GM12878 (cell line): ENCODE measurements around the gene IBA57. TPM values are rescaled to one million over a fixed set of nuclear protein-coding genes. Genes with fewer than 3 reads are reported as not detected.

Source experiments
- BHLHE40 ChIP-seq, 2 experiments: fragments of 450-650 bp in 1 of 2; IDR thresholded peaks; 2 replicates each; pipeline ENCODE4 v1.6.1; 2011 to 2017; ENCODE audit warnings: low read depth in 2 of 2, borderline replicate concordance in 1 of 2, improper control_type of control experiment in 1 of 2, low read length in 1 of 2, mild to moderate bottlenecking in 1 of 2
- BMI1 ChIP-seq: fragments of 450-650 bp; IDR thresholded peaks from 2 replicates; pipeline ENCODE4 v1.6.1; 2016; ENCODE audit warnings: mild to moderate bottlenecking, moderate library complexity, borderline replicate concordance
- EP300 ChIP-seq, 2 experiments: fragments of 150-350 bp in 1 of 2; IDR thresholded peaks; 2 replicates each; pipeline ENCODE4 v1.6.1; 2011 to 2012; ENCODE audit warnings: low read depth in 2 of 2, low read length in 2 of 2, borderline replicate concordance in 1 of 2, improper control_type of control experiment in 1 of 2, inconsistent platforms in 1 of 2; ENCODE audit not compliant: control insufficient read depth in 1 of 2
- FOS ChIP-seq: IDR thresholded peaks from 3 replicates; pipeline ENCODE4 v1.6.1; 2011; ENCODE audit warnings: borderline replicate concordance; ENCODE audit not compliant: insufficient read length; ENCODE audit errors: extremely low read depth
- KDM1A ChIP-seq: fragments of 200-600 bp; sonication (generic); IDR thresholded peaks from 2 replicates; pipeline ENCODE4 v1.6.1; 2016; ENCODE audit warnings: borderline replicate concordance
- RB1 ChIP-seq: fragments of 450-650 bp; formaldehyde crosslinking; IDR thresholded peaks from 2 replicates; pipeline ENCODE4 v1.6.1; 2017; ENCODE audit warnings: mild to moderate bottlenecking, borderline replicate concordance
- TBL1XR1 ChIP-seq: IDR thresholded peaks from 2 replicates; pipeline ENCODE4 v1.6.1; 2012; ENCODE audit warnings: low read depth, low read length, improper control_type of control experiment
- ZBED1 ChIP-seq: IDR thresholded peaks from 2 replicates; pipeline ENCODE4 v1.6.1; 2016; ENCODE audit warnings: borderline replicate concordance
- ZNF622 ChIP-seq: fragments of 450-650 bp; IDR thresholded peaks from 2 replicates; pipeline ENCODE4 v1.6.1; 2017; ENCODE audit warnings: mild to moderate bottlenecking, inconsistent platforms
- polyA plus RNA-seq, 11 experiments: library from polyadenylated mRNA; depleted of rRNA in 4 of 11; unstranded in 6 of 11; stranded (reverse) in 5 of 11; fragments of >200 nt; fragmentation: Nextera tagmentation in 4 of 11; fragmentation: Illumina TruSeq in 1 of 11; extraction: Ambion mirVana in 4 of 11; extraction: Trizol in 1 of 11; gene quantifications; 1 replicate in 1 of 11; 2 replicates in 10 of 11; pipeline versions ENCODE4 v1.2.1 to v1.2.3, GENCODE V29; 2011 to 2016; ENCODE audit warnings: inconsistent platforms in 2 of 11, missing spikeins in 2 of 11, low read depth in 1 of 11
- total RNA-seq, 4 experiments: library from RNA; depleted of rRNA in 3 of 4; stranded (reverse); fragments of >200 nt in 3 of 4; fragmentation: Illumina TruSeq in 1 of 4; extraction: Trizol in 1 of 4; gene quantifications; 2 replicates each; pipeline versions ENCODE4 v1.2.1 to v1.2.3, GENCODE V29; 2013 to 2021
- TF ChIP-seq, protein P1 (sequence below): fragments of 450-650 bp; formaldehyde crosslinking; IDR thresholded peaks from 2 replicates; pipeline ENCODE4 v1.4.0; 2020; ENCODE audit warnings: mild to moderate bottlenecking, moderate library complexity
- TF ChIP-seq, protein P2 (sequence below): IDR thresholded peaks from 2 replicates; pipeline ENCODE4 v1.6.1; 2011; ENCODE audit warnings: mild to moderate bottlenecking, low read depth, low read length, moderate library complexity; ENCODE audit not compliant: insufficient replicate concordance
- TF ChIP-seq, protein P3 (sequence below): fragments of 150-350 bp; IDR thresholded peaks from 2 replicates; pipeline ENCODE4 v1.6.1; 2014; ENCODE audit warnings: mild to moderate bottlenecking, low read depth, low read length
- TF ChIP-seq, protein P4 (sequence below): fragments of 450-650 bp; IDR thresholded peaks from 2 replicates; pipeline ENCODE4 v1.6.1; 2017; ENCODE audit warnings: antibody characterized with exemption, mild to moderate bottlenecking, moderate library complexity

IBA57 gene
- total and polyA plus RNA-seq, 10 of the 15 experiments (the other 5 are each of a cell fraction or from before 2014, with no cell fraction given), result 0.51 to 8.6 (median 3.7) TPM

DNA sequence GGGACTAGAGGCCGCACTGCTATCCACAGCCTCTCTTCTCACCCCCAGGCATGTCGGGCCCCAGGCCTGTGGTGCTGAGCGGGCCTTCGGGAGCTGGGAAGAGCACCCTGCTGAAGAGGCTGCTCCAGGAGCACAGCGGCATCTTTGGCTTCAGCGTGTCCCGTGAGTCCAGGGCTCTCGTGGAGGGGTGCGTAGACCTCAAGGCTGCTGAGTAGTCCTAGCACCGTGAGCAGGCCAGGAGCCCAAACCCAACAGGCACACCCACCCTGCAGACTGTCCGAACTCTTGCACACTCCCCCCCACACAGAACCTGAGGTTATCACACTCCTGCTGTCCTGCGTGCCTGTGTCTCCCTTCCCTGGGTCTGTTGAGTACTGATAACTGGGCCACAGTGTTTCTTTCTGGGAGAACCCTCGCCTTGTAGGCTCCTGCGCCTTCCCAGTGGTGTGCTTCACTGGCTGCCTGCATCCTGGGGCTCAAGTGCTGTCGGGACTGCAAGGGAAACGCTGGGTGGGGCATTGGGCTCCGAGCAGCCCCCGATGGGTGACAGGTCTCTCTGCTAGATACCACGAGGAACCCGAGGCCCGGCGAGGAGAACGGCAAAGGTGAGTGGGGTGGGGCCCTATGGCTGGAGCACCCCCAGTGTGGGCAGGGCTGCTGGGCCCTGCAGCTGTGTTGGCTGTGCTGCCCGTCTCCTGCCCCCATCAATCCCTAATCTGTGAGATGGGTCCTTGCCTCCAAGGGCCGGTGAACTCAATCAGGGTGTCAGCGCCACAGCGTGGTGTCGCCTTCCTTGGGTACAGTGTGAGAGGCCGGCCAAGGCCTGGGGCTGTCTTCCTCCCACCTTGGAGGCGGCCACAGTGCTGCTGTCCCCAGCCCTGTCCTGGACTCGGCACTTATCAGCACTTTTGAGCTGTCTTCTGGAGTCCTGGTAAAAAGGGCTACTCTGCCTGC, 19.9 kb upstream of the IBA57 start (continued):
- TF ChIP-seq, protein P1, sequence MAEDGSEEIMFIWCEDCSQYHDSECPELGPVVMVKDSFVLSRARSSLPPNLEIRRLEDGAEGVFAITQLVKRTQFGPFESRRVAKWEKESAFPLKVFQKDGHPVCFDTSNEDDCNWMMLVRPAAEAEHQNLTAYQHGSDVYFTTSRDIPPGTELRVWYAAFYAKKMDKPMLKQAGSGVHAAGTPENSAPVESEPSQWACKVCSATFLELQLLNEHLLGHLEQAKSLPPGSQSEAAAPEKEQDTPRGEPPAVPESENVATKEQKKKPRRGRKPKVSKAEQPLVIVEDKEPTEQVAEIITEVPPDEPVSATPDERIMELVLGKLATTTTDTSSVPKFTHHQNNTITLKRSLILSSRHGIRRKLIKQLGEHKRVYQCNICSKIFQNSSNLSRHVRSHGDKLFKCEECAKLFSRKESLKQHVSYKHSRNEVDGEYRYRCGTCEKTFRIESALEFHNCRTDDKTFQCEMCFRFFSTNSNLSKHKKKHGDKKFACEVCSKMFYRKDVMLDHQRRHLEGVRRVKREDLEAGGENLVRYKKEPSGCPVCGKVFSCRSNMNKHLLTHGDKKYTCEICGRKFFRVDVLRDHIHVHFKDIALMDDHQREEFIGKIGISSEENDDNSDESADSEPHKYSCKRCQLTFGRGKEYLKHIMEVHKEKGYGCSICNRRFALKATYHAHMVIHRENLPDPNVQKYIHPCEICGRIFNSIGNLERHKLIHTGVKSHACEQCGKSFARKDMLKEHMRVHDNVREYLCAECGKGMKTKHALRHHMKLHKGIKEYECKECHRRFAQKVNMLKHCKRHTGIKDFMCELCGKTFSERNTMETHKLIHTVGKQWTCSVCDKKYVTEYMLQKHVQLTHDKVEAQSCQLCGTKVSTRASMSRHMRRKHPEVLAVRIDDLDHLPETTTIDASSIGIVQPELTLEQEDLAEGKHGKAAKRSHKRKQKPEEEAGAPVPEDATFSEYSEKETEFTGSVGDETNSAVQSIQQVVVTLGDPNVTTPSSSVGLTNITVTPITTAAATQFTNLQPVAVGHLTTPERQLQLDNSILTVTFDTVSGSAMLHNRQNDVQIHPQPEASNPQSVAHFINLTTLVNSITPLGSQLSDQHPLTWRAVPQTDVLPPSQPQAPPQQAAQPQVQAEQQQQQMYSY (CRISPR knock-in tag), result no peak
- TF ChIP-seq ZNF622 (no peak), FOS (no peak), TBL1XR1 (no peak), KDM1A (no peak), ZBED1 (no peak), RB1 (no peak), BHLHE40 (IDR thresholded peaks at IDR 0.05; ENCODE audit: borderline replicate concordance in 1 of 2, low read depth in 2 of 2, low read length in 1 of 2) (no peak), EP300 (IDR thresholded peaks at IDR 0.05; ENCODE audit: borderline replicate concordance in 1 of 2, control insufficient read depth in 1 of 2, low read depth in 2 of 2, low read length in 2 of 2) (no peak), BMI1 (no peak)
- TF ChIP-seq, protein P2, sequence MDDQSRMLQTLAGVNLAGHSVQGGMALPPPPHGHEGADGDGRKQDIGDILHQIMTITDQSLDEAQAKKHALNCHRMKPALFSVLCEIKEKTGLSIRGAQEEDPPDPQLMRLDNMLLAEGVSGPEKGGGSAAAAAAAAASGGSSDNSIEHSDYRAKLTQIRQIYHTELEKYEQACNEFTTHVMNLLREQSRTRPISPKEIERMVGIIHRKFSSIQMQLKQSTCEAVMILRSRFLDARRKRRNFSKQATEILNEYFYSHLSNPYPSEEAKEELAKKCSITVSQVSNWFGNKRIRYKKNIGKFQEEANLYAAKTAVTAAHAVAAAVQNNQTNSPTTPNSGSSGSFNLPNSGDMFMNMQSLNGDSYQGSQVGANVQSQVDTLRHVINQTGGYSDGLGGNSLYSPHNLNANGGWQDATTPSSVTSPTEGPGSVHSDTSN, result no peak
- TF ChIP-seq, protein P3, sequence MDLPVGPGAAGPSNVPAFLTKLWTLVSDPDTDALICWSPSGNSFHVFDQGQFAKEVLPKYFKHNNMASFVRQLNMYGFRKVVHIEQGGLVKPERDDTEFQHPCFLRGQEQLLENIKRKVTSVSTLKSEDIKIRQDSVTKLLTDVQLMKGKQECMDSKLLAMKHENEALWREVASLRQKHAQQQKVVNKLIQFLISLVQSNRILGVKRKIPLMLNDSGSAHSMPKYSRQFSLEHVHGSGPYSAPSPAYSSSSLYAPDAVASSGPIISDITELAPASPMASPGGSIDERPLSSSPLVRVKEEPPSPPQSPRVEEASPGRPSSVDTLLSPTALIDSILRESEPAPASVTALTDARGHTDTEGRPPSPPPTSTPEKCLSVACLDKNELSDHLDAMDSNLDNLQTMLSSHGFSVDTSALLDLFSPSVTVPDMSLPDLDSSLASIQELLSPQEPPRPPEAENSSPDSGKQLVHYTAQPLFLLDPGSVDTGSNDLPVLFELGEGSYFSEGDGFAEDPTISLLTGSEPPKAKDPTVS, result no peak
- TF ChIP-seq, protein P4, sequence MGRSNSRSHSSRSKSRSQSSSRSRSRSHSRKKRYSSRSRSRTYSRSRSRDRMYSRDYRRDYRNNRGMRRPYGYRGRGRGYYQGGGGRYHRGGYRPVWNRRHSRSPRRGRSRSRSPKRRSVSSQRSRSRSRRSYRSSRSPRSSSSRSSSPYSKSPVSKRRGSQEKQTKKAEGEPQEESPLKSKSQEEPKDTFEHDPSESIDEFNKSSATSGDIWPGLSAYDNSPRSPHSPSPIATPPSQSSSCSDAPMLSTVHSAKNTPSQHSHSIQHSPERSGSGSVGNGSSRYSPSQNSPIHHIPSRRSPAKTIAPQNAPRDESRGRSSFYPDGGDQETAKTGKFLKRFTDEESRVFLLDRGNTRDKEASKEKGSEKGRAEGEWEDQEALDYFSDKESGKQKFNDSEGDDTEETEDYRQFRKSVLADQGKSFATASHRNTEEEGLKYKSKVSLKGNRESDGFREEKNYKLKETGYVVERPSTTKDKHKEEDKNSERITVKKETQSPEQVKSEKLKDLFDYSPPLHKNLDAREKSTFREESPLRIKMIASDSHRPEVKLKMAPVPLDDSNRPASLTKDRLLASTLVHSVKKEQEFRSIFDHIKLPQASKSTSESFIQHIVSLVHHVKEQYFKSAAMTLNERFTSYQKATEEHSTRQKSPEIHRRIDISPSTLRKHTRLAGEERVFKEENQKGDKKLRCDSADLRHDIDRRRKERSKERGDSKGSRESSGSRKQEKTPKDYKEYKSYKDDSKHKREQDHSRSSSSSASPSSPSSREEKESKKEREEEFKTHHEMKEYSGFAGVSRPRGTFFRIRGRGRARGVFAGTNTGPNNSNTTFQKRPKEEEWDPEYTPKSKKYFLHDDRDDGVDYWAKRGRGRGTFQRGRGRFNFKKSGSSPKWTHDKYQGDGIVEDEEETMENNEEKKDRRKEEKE, result no peak
